ENCODE results near the gene C4BPA.

DNA sequence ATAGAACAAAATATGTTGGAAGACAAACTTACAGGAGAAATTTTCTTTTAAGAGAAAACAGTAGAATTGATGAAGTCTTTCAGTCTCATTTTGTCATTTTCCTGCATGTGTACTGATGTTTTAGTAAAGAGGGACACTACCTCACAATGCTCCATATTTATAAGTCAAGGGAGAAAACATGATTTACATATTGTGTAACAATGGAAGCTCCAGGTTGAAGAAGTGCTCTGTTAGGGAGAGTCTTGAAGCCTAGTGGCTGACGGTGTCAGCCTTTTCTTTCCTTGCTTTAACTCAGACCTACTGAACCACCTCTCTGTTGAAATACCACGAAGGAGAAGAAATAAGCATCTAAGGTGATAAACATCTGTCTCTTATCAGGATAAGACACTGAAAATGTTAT lies 75.0 kb downstream of the C4BPA start:
- no peak for TF ChIP-seq EZH2 (IDR thresholded peaks at IDR 0.05; ENCODE audit: borderline replicate concordance, low read length)
- TF ChIP-seq, protein P1, sequence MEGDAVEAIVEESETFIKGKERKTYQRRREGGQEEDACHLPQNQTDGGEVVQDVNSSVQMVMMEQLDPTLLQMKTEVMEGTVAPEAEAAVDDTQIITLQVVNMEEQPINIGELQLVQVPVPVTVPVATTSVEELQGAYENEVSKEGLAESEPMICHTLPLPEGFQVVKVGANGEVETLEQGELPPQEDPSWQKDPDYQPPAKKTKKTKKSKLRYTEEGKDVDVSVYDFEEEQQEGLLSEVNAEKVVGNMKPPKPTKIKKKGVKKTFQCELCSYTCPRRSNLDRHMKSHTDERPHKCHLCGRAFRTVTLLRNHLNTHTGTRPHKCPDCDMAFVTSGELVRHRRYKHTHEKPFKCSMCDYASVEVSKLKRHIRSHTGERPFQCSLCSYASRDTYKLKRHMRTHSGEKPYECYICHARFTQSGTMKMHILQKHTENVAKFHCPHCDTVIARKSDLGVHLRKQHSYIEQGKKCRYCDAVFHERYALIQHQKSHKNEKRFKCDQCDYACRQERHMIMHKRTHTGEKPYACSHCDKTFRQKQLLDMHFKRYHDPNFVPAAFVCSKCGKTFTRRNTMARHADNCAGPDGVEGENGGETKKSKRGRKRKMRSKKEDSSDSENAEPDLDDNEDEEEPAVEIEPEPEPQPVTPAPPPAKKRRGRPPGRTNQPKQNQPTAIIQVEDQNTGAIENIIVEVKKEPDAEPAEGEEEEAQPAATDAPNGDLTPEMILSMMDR (conservative IDR thresholded peaks at IDR 0.05 in 1 of 2, IDR thresholded peaks at IDR 0.05 in 1 of 2; ENCODE audit: extremely low read depth in 1 of 2, insufficient read depth in 1 of 2, low read depth in 1 of 2, low read length in 2 of 2): no peak
